ENCODE measurements around the gene SLC31A2. TPM values are rescaled to one million over a fixed set of nuclear protein-coding genes. Genes with fewer than 3 reads are reported as not detected.
"Not testable (repeated sequence)": the region's sequence is repeated elsewhere in the genome, so short reads cannot be mapped to it uniquely, and the experiment has no call there.

SLC31A2 gene, protein sequence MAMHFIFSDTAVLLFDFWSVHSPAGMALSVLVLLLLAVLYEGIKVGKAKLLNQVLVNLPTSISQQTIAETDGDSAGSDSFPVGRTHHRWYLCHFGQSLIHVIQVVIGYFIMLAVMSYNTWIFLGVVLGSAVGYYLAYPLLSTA
- total RNA-seq (10 to 100 TPM; 22.0 to 39.3 TPM), polyA plus RNA-seq (ENCODE audit: insufficient read length in 6 of 6) (1 to 10 TPM; 2.4 to 3.4 (median 2.7) TPM)
- long read RNA-seq, donor 1, partial matches to known transcripts: 100 of 140 reads
- long read RNA-seq, donor 1, other reads (novel, unspliced or antisense): 38 of 140 reads
- long read RNA-seq, donor 2, partial matches to known transcripts: 0 of 2 reads
- long read RNA-seq, donor 2, other reads (novel, unspliced or antisense): 0 of 2 reads
- long read RNA-seq, donor 3: 0 reads
- long read RNA-seq, donor 4, transcript SLC31A2-201 (4 exons, 1,785 nt): major isoform, 9 of 18 reads
- long read RNA-seq, donor 4, partial matches to known transcripts: 0 of 18 reads
- long read RNA-seq, donor 4, other reads (novel, unspliced or antisense): 9 of 18 reads
- long read RNA-seq, donor 5, partial matches to known transcripts: 0 of 2 reads
- long read RNA-seq, donor 5, other reads (novel, unspliced or antisense): 0 of 2 reads
- long read RNA-seq, donor 6, partial matches to known transcripts: 5 of 6 reads
- long read RNA-seq, donor 6, other reads (novel, unspliced or antisense): 0 of 6 reads
- long read RNA-seq, donor 7: 0 reads
- long read RNA-seq, donor 8, partial matches to known transcripts: 0 of 1 reads
- long read RNA-seq, donor 8, other reads (novel, unspliced or antisense): 0 of 1 reads
- long read RNA-seq, donor 9: 0 reads
- long read RNA-seq, donor 10, transcript SLC31A2-201 (4 exons, 1,785 nt): major isoform, 26 of 37 reads
- long read RNA-seq, donor 10, partial matches to known transcripts: 2 of 37 reads
- long read RNA-seq, donor 10, other reads (novel, unspliced or antisense): 8 of 37 reads
- long read RNA-seq, donor 11, transcript SLC31A2-201 (4 exons, 1,785 nt): major isoform, 15 of 28 reads
- long read RNA-seq, donor 11, partial matches to known transcripts: 13 of 28 reads
- long read RNA-seq, donor 11, other reads (novel, unspliced or antisense): 0 of 28 reads
- long read RNA-seq, donor 12, partial matches to known transcripts: 0 of 1 reads
- long read RNA-seq, donor 12, other reads (novel, unspliced or antisense): 0 of 1 reads

DNA sequence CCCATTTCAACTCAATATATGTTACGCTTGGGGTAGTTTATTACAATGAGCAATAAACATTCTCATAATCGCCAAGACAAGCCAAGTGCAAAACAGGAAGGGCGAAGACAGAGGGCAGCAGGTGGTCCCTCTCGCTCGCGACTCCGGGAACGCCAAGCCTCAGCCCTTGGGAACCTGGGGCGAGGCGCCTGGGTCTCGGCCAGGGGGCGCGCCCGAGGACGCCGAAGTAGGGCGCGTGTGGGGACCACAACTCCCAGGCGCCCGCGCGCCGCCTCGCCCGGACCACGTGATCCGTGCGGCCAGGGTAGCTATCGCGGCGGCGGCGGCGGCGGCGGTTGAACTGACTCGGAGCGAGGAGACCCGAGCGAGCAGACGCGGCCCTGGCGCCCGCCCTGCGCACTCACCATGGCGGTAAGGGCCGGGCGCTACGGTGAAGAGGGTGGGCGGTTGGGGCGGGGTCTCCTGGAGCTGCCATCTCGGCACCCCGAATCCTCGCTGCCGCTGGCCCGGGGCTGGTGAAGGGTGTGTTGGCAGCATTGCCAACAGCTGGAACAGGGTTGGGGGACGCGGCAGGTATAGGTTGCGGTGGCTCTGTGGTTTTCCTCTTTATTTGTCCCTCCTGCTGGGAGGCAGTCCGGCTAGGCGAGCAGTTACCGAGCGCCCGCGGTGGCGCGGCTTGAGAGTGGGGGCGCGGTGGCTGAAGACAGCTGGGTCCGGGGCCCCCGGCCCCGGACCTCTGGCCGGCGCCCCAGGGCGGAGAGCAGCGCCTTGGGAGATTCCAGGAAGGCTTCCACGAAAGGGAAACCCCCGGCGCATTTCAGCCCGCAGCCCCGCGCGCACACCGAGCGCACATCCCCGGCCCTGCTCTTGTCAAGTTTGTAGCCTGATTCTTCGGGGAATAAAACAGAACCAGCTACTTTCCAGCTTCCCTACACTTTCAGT lies at the start of gene SLC31A2:
SLC31A2 (plus strand) TSS at position 338 of the 942 bp plus-strand sequence; CDS start at position 406, 68 bp downstream.
- TF ChIP-seq, protein P1, sequence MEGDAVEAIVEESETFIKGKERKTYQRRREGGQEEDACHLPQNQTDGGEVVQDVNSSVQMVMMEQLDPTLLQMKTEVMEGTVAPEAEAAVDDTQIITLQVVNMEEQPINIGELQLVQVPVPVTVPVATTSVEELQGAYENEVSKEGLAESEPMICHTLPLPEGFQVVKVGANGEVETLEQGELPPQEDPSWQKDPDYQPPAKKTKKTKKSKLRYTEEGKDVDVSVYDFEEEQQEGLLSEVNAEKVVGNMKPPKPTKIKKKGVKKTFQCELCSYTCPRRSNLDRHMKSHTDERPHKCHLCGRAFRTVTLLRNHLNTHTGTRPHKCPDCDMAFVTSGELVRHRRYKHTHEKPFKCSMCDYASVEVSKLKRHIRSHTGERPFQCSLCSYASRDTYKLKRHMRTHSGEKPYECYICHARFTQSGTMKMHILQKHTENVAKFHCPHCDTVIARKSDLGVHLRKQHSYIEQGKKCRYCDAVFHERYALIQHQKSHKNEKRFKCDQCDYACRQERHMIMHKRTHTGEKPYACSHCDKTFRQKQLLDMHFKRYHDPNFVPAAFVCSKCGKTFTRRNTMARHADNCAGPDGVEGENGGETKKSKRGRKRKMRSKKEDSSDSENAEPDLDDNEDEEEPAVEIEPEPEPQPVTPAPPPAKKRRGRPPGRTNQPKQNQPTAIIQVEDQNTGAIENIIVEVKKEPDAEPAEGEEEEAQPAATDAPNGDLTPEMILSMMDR (IDR thresholded peaks at IDR 0.05): peak in 1 of 2 donors; percentile 21
- intact Hi-C loops (cut with DNase I): no loop called here
- peak within 1 kb of the TSS; percentile 88 to 90 for H3K4me3 ChIP-seq
- H3K9me3 ChIP-seq: no peaks in the 10 kb centered on the region
- peak within 1 kb of the TSS; percentile 74 to 98 for H3K27ac ChIP-seq
- no peaks in the 10 kb centered on the region for H3K27me3 ChIP-seq
- DNase-seq (peak; percentile 76 to 99 (median 90)), ATAC-seq (peak; percentile 95)
- no peaks in the 10 kb centered on the region for H3K36me3 ChIP-seq
- H3K4me1 ChIP-seq: peaks cover 0 to 58% of the 10 kb centered on the region in 2 donors

DNA sequence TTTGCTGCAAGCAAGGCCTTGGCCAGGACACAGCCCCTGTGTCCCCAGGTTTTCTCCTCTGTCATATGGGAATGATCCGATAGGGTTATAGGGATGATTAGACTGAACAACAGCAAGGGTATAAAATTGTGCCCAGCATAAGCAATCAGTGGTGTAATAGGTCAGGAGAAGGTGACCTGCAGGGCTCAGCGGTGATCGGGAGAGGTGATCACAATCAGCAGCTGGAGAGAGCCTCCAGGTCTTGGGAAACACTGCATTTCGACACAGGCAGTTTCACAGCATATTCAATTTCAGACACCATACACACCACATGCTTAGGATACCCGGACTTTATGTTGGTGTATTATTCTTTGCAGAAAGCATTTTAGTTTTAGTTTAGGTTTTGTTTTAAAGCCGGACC lies 45.5 kb upstream of the SLC31A2 start:
- not testable (repeated sequence) for H3K36me3 ChIP-seq, H3K9me3 ChIP-seq, H3K4me1 ChIP-seq

DNA sequence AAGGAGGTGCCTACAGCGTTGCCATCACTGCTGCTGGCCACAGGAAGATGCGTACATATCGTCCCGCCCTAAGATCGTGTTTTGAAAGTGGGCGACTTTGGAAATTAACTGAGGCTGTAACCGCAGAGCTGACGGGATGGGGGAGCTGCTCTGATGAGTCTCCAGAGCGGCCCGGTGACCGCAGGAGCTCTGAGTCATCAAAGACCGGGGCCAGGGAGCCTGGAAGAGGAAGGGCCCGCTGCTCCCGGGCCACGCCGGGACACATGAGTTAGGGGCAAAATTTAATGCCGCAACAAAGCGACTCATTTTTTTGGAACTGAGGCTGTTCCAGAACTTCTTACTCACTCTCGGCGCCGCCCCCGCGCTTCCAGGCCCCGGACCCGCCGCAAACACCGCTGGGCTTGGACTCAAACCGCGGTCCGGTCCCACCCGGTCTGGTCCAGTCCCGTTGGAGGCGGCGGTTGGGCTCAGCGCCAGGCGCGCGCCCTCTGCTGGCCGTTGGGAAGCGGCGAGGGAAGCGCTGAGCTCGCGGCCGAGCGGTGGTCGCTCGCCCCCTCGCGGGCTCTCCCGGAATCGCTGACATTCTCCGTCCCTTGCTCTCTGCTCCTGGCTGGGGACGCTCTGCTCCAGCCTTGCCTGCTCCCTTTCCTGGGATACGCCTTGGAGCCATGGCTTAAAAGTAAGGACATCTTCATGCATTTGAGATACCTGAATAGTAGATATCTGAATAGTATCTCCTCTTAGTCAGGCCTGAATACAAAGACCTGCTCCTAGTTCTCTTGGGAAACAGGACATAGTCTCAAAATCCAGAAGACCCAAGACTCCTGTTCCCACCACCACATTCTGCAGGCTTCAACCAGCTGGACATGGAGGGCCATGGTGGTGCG lies 39.5 kb upstream of the SLC31A2 start:
- H3K36me3 ChIP-seq; intact Hi-C loops (cut with DNase I); H3K9me3 ChIP-seq; H3K27me3 ChIP-seq; DNase-seq; H3K27ac ChIP-seq; H3K4me3 ChIP-seq: not testable (repeated sequence)
- ATAC-seq: peak; percentile 87
- H3K4me1 ChIP-seq: peaks cover 2 to 12% of the 10 kb centered on the region in 2 donors
- TF ChIP-seq, protein P1 (IDR thresholded peaks at IDR 0.05): peak; percentile 20 to 43

More for the DNA sequence above, 45.5 kb upstream of the SLC31A2 start:
- ATAC-seq; DNase-seq; H3K4me3 ChIP-seq; intact Hi-C loops (cut with DNase I); H3K27ac ChIP-seq; H3K27me3 ChIP-seq: not testable (repeated sequence)

DNA sequence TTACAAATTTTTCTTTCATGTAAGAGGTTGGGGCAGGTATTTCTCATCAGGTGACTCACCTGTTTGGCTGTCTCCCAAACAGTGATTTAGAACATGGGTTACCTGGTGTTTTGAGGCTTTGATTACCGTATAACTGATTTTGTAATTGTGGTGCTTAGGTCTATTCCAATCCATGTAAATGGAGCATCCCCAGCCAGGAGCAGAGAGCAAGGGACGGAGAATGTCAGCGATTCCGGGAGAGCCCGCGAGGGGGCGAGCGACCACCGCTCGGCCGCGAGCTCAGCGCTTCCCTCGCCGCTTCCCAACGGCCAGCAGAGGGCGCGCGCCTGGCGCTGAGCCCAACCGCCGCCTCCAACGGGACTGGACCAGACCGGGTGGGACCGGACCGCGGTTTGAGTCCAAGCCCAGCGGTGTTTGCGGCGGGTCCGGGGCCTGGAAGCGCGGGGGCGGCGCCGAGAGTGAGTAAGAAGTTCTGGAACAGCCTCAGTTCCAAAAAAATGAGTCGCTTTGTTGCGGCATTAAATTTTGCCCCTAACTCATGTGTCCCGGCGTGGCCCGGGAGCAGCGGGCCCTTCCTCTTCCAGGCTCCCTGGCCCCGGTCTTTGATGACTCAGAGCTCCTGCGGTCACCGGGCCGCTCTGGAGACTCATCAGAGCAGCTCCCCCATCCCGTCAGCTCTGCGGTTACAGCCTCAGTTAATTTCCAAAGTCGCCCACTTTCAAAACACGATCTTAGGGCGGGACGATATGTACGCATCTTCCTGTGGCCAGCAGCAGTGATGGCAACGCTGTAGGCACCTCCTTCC lies 37.9 kb upstream of the SLC31A2 start:
- DNase-seq; H3K36me3 ChIP-seq; H3K27ac ChIP-seq; H3K4me3 ChIP-seq; H3K9me3 ChIP-seq; intact Hi-C loops (cut with DNase I); H3K27me3 ChIP-seq: not testable (repeated sequence)
- TF ChIP-seq, protein P1 (IDR thresholded peaks at IDR 0.05): peak in 1 of 2 donors; percentile 28
- H3K4me1 ChIP-seq: peaks cover 2 to 12% of the 10 kb centered on the region in 2 donors
- ATAC-seq: peak; percentile 85

DNA sequence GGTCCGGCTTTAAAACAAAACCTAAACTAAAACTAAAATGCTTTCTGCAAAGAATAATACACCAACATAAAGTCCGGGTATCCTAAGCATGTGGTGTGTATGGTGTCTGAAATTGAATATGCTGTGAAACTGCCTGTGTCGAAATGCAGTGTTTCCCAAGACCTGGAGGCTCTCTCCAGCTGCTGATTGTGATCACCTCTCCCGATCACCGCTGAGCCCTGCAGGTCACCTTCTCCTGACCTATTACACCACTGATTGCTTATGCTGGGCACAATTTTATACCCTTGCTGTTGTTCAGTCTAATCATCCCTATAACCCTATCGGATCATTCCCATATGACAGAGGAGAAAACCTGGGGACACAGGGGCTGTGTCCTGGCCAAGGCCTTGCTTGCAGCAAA lies 32.0 kb upstream of the SLC31A2 start:
- intact Hi-C loops (cut with DNase I); H3K4me1 ChIP-seq; H3K27me3 ChIP-seq; DNase-seq; H3K4me3 ChIP-seq; H3K36me3 ChIP-seq; ATAC-seq; H3K27ac ChIP-seq; H3K9me3 ChIP-seq: not testable (repeated sequence)
